NB4 (cell line): ENCODE measurements around the gene FZD10.
A peak's percentile ranks its signal among the peaks of the same experiment; 100 is the strongest.

Source experiments
- DNase-seq: peaks from one replicate; pipeline ENCODE4 v3.0.0; 2010; ENCODE audit warnings: low read depth
- H3K4me3 ChIP-seq: one replicate; pipeline ENCODE4 v1.5.1; 2011; ENCODE audit warnings: mild to moderate bottlenecking, low read depth, low read length, moderate library complexity
- MYC ChIP-seq: IDR thresholded peaks from 2 replicates; pipeline ENCODE4 v1.6.1; 2011; ENCODE audit warnings: low read depth, low read length
- POLR2A ChIP-seq: IDR thresholded peaks from 2 replicates; pipeline ENCODE4 v1.6.1; 2011; ENCODE audit warnings: mild to moderate bottlenecking; ENCODE audit not compliant: insufficient read length; ENCODE audit errors: extremely low read depth
- TF ChIP-seq, protein P1 (sequence below): IDR thresholded peaks from 2 replicates; pipeline ENCODE4 v1.6.1; 2011; ENCODE audit warnings: low read depth, low read length
- TF ChIP-seq, protein P2 (sequence below): IDR thresholded peaks from one replicate; pipeline ENCODE4 v1.5.1; 2012; ENCODE audit warnings: low read depth, low read length

The FZD10 gene

GRCh38 chr12:130164216-130164542 lies 1.9 kb downstream of the FZD10 start:
- no peak overlapping the region for H3K4me3 ChIP-seq

DNA sequence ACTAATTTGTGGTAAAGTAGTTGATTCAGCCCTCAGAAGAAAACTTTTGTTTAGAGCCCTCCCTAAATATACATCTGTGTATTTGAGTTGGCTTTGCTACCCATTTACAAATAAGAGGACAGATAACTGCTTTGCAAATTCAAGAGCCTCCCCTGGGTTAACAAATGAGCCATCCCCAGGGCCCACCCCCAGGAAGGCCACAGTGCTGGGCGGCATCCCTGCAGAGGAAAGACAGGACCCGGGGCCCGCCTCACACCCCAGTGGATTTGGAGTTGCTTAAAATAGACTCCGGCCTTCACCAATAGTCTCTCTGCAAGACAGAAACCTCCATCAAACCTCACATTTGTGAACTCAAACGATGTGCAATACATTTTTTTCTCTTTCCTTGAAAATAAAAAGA lies 2.7 kb downstream of the FZD10 start:
- TF ChIP-seq, protein P1, sequence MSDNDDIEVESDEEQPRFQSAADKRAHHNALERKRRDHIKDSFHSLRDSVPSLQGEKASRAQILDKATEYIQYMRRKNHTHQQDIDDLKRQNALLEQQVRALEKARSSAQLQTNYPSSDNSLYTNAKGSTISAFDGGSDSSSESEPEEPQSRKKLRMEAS = no peak
- TF ChIP-seq, protein P2, sequence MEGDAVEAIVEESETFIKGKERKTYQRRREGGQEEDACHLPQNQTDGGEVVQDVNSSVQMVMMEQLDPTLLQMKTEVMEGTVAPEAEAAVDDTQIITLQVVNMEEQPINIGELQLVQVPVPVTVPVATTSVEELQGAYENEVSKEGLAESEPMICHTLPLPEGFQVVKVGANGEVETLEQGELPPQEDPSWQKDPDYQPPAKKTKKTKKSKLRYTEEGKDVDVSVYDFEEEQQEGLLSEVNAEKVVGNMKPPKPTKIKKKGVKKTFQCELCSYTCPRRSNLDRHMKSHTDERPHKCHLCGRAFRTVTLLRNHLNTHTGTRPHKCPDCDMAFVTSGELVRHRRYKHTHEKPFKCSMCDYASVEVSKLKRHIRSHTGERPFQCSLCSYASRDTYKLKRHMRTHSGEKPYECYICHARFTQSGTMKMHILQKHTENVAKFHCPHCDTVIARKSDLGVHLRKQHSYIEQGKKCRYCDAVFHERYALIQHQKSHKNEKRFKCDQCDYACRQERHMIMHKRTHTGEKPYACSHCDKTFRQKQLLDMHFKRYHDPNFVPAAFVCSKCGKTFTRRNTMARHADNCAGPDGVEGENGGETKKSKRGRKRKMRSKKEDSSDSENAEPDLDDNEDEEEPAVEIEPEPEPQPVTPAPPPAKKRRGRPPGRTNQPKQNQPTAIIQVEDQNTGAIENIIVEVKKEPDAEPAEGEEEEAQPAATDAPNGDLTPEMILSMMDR = no peak
- TF ChIP-seq POLR2A (no peak), MYC (no peak)
- H3K4me3 ChIP-seq = no peak overlapping the region
- DNase-seq = no peak

More at GRCh38 chr12:130164216-130164542, 1.9 kb downstream of the FZD10 start:
- no peak for DNase-seq
- TF ChIP-seq MYC = no peak
- no peak for TF ChIP-seq POLR2A
- TF ChIP-seq, protein P1 = no peak
- TF ChIP-seq, protein P2 = no peak

- no peak for TF ChIP-seq MYC
- TF ChIP-seq, protein P2 = no peak
- TF ChIP-seq, protein P1 = no peak
- no peak for TF ChIP-seq POLR2A
- H3K4me3 ChIP-seq = no peak overlapping the region
- no peak for DNase-seq
These were observed 4.0 kb downstream of the FZD10 start for GRCh38 chr12:130166306-130166705.

GRCh38 chr12:130167537-130167936 lies 5.3 kb downstream of the FZD10 start:
- DNase-seq = no peak
- no peak overlapping the region for H3K4me3 ChIP-seq
- TF ChIP-seq, protein P1 = no peak
- TF ChIP-seq, protein P2 = no peak
- TF ChIP-seq MYC = no peak
- TF ChIP-seq POLR2A = no peak

GRCh38 chr12:130169256-130169655 lies 7.0 kb downstream of the FZD10 start:
- TF ChIP-seq, protein P2 = no peak
- no peak for TF ChIP-seq POLR2A
- TF ChIP-seq, protein P1 = no peak
- TF ChIP-seq MYC = no peak
- no peak overlapping the region for H3K4me3 ChIP-seq
- peak; percentile 14 for DNase-seq

GRCh38 chr12:130169924-130170323 lies 7.7 kb downstream of the FZD10 start:
- no peak for DNase-seq
- no peak overlapping the region for H3K4me3 ChIP-seq
- no peak for TF ChIP-seq MYC
- TF ChIP-seq POLR2A = no peak
- TF ChIP-seq, protein P2 = no peak
- TF ChIP-seq, protein P1 = no peak
